Stomach (tissue), 4 donors: ENCODE data around the gene CHCHD3.

Experiments
- CTCF ChIP-seq, 7 experiments: fragments of 450-650 bp in 4 of 7; fragments of 200-600 bp in 3 of 7; sonication (generic) in 3 of 7; IDR thresholded peaks; one replicate each; pipeline ENCODE4 v1.5.1; 2016 to 2019; ENCODE audit warnings: antibody characterized with exemption in 7 of 7, control low read depth in 2 of 7, mild to moderate bottlenecking in 1 of 7
- POLR2A ChIP-seq, 4 donors: fragments of 450-650 bp; IDR thresholded peaks; one replicate each; pipeline ENCODE4 v1.6.1; 2016; ENCODE audit warnings: antibody characterized with exemption in 4 of 4, control low read depth in 2 of 4, mild to moderate bottlenecking in 1 of 4, moderate library complexity in 1 of 4
- POLR2AphosphoS5 ChIP-seq, 3 donors: sonication (generic); formaldehyde crosslinking; IDR thresholded peaks; one replicate each; pipeline ENCODE4 v1.6.1; 2016; ENCODE audit warnings: antibody characterized with exemption in 3 of 3

GRCh38 chr7:133082390-133082766, 488 bp upstream of the CHCHD3 start:
- TF ChIP-seq POLR2A (IDR thresholded peaks at IDR 0.05) (no peak), CTCF (IDR thresholded peaks at IDR 0.05) (no peak), POLR2AphosphoS5 (IDR thresholded peaks at IDR 0.05) (no peak)
